ENCODE measurements around the gene MMAA.
A peak's percentile ranks its signal among the peaks of the same experiment; 100 is the strongest.
"Not testable (repeated sequence)": the region's sequence is repeated elsewhere in the genome, so short reads cannot be mapped to it uniquely, and the experiment has no call there.

MMAA gene

GRCh38 chr4:145618932-145619638 lies at the start of gene MMAA:
Gene MMAA (plus strand): TSS chr4:145619385. CDS start chr4:145639140, 19,755 bp downstream.
- DNase-seq (ENCODE audit: low spot score) = peak; percentile 93

- not testable (repeated sequence) for DNase-seq (ENCODE audit: low spot score)
Observed at GRCh38 chr4:145574546-145574945, 44.6 kb upstream of the MMAA start.

GRCh38 chr4:145580906-145581305 lies 38.3 kb upstream of the MMAA start:
- no peak for DNase-seq (ENCODE audit: low spot score)

- no peak for DNase-seq (ENCODE audit: low spot score)
Observed at GRCh38 chr4:145583191-145584055, 35.8 kb upstream of the MMAA start.

- DNase-seq (ENCODE audit: low spot score) = no peak
Observed at GRCh38 chr4:145587088-145587754, 32.0 kb upstream of the MMAA start.

GRCh38 chr4:145589381-145589780 lies 29.8 kb upstream of the MMAA start:
- DNase-seq (ENCODE audit: low spot score) = not testable (repeated sequence)

GRCh38 chr4:145589916-145590702 lies 29.1 kb upstream of the MMAA start:
- no peak for DNase-seq (ENCODE audit: low spot score)

GRCh38 chr4:145602129-145602760 lies 16.9 kb upstream of the MMAA start:
- DNase-seq (ENCODE audit: low spot score) = no peak

GRCh38 chr4:145605941-145606340 lies 13.2 kb upstream of the MMAA start:
- no peak for DNase-seq (ENCODE audit: low spot score)

GRCh38 chr4:145609481-145610427 lies 9.4 kb upstream of the MMAA start:
- peak; percentile 40 for DNase-seq (ENCODE audit: low spot score)

GRCh38 chr4:145613566-145614232 lies 5.5 kb upstream of the MMAA start:
- no peak for DNase-seq (ENCODE audit: low spot score)

GRCh38 chr4:145614233-145614610 lies 5.0 kb upstream of the MMAA start:
- no peak for DNase-seq (ENCODE audit: low spot score)

- DNase-seq (ENCODE audit: low spot score) = peak; percentile 15
Observed at GRCh38 chr4:145618210-145618931, 814 bp upstream of the MMAA start.

GRCh38 chr4:145619639-145619996 lies 433 bp downstream of the MMAA start:
- DNase-seq (ENCODE audit: low spot score) = peak; percentile 39

GRCh38 chr4:145622067-145622466 lies 2.9 kb downstream of the MMAA start:
- DNase-seq (ENCODE audit: low spot score) = not testable (repeated sequence)

- no peak for DNase-seq (ENCODE audit: low spot score)
Observed at GRCh38 chr4:145623831-145624230, 4.6 kb downstream of the MMAA start.

GRCh38 chr4:145625677-145626622 lies 6.8 kb downstream of the MMAA start:
- DNase-seq (ENCODE audit: low spot score) = no peak

- DNase-seq (ENCODE audit: low spot score) = no peak
Observed at GRCh38 chr4:145626623-145626982, 7.4 kb downstream of the MMAA start.
